HG03103 (cell line): ENCODE data around the gene MORN1.

Experiments
- ATAC-seq: cut with Tn5 transposase; IDR thresholded peaks from one replicate; pipeline ENCODE4 v1.9.1; 2021; ENCODE audit warnings: low read depth; ENCODE audit not compliant: unreplicated experiment

The MORN1 gene

DNA sequence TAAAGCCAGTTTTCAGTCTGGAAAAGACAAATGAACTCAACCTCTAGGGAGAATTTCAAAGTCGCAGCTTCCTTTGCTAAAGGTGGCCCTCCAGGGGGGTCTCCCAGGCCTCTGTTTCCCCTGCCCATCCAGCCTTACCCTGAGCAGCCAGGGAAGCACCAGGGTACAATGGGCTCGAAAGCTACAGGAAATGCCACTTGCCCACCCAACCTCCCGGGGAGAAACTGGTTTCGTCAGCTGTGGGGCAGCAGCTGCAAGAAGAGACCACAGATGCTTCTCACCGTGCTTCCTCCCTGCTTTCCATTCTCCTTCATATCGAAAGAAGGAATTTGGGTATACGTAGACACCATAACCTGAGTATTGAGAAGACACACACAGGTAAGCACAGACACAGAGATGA lies 1.7 kb downstream of the MORN1 start:
- ATAC-seq = no peak

DNA sequence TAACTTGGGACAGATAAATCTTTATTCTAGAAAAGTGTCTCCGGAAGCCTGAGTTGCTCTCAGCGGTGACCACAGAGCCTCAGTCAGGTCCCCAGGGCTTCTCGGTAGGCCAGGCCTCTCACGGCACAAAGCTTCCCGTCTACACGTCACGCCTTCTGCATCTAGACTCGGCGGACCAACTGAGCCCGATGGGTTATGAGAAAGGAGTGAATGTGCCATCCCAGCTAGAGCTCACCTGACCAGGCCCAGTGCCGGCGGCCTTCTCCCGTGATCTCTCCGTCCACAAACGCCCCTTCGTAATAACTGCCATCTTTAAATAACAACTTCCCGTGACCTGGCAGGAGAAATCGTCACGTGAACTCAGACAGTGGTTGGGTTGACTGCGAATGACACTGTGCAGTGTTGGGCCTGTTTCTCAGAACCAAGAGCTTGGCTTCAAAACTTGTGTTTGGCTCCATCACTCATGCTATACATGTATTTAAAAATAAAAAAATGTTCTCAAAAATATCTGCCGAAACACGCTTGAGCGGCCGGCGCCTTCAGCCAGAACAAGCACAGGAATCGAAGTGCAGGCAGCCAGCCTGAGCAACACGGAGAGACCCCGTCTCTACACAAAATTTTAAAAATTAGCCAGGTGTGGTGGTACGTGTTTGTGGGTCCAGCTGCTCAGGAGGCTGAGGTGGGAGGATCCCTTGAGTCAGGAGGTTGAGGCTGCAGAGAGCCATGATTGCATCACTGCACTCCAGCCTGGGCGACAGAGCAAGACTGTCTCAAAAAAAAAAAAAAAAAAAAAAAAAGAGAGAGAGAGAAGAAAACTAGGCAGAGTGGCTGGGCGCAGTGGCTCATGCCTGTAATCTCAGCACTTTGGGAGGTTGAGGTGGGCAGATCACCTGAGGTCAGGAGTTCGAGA lies 3.1 kb downstream of the MORN1 start:
- no peak for ATAC-seq

DNA sequence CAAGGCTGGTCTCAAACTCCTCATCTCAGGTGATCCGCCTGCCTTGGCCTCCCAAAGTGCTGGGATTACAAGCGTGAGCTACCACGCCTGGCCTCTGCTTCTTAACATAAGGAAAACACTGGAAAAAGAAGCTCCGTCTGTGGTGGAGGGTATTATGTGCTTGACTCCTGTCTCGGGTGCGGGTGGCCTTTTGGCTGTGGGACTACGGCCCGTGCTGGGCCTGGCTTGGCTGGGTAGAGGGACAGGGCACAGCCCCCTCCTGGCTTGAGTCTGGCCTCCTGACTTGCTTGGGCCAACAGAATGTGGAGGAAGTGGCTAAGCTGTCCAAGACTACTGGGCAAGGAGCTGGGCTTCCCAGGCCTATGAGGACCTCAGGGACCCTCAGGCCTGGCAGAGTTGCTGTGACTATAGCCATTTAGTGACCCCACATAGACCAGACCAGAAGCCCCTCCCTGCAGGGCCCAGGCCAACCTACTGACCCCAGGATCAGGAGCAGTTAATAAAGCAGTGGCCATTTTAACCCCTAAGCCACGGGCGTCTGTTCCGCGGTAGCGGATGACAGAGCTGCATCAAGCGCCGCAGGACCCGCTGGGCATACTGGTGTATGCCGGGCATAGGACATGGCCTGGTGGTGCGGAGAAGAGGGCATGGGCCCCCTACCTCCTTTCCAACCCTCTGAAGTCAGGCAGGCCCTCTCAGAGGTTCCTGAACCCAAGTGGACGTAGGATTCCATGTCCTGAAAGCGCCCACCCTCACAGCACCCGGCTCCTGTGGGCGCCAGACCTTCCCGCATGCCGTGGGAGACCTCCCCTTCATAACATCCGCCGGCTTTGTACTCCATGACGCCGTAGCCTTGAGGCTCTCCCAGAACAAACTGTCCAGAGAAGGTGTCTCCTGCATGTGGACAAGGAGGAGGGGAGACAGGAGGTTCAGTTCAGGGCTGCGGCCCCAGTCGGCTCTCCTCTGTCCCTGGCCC lies 4.4 kb downstream of the MORN1 start:
- no peak for ATAC-seq

GRCh38 chr1:2385606-2386280 lies 5.6 kb downstream of the MORN1 start:
- no peak for ATAC-seq

- no peak for ATAC-seq
These were observed 6.3 kb downstream of the MORN1 start for GRCh38 chr1:2384941-2385481.

DNA sequence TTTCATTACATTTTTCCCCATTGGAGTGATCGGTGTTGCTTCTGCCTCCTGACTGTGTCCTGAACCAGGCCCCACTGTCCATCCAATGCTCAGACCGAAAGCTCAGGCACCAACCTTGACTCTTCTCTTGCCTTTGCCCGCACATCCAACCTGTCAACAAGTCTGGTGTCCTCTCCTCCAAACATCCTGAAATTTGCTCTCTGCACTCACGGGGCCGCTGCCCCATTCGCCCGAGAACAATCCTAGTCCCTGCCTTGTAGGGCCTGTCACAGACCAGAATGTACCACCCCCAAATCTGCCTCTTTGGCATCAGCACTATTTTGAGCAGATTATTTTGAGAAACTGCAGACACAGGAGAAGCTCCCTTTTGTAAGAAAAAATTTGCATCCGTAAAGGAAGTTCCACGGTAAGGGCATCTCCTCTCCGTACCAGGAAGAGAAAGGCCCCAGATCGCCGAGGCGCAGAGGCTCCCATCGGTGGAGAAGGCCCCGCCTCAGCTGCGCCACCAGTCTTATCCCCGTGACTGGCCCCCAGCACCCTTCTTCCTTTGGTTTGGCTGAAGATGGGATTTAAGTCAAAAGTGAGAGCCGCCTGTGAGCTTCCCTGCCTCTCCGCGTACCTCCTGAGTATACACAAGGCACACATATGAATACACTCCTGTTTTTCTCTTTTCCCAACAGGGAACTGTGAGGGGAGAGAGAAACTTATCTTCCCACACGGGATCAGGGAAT lies 7.1 kb downstream of the MORN1 start:
- ATAC-seq = no peak

GRCh38 chr1:2383576-2383975 lies 7.8 kb downstream of the MORN1 start:
- ATAC-seq = no peak

- no peak for ATAC-seq
These were observed 8.6 kb downstream of the MORN1 start for GRCh38 chr1:2382621-2383361.

DNA sequence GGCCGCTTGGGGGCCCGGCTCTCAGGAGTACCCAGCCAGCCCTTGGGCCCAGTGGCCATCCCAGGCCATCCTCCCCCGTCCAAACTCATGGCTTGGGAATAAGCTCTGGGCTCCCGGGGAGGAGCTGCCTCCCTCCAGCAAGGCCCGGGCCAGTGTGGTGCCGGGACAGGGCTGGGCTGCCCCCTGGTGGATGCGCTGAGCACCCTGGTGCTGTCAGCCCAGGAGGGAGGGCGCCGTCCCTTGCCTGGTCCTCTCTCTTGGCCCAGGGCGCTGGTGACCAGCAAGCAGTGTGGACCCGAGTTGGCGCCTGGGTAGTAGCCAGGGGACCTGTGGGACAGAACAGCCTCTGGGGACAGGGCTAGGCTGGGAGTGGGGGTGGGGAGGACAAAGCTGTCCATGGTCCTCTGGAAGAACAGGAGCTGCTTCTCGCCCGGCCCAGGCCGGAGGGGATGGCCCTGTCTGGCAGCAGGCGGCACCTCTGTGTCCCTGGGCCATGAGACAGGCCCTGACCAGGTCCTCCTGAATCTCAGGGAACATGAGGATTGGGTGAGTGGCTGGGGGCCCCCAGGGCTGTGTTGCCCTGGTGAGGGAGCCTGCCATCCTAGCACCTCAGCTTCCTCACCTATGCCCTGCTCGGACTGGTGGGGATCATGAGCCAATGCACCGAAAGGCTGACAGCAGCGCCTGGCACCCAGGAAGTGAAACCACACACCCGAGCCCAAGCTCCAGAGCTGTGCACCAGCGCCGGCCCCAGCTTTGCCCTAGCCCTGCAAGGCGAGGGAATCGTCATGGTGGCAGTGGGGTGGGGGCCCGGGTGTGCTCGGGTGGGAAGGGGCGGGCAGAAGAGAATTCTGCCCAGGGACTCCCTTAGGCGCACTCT lies 9.4 kb downstream of the MORN1 start:
- ATAC-seq = peak; percentile 56

GRCh38 chr1:2380816-2381591 lies 10.3 kb downstream of the MORN1 start:
- no peak for ATAC-seq

- ATAC-seq = no peak
These were observed 11.5 kb downstream of the MORN1 start for GRCh38 chr1:2379733-2380404.

DNA sequence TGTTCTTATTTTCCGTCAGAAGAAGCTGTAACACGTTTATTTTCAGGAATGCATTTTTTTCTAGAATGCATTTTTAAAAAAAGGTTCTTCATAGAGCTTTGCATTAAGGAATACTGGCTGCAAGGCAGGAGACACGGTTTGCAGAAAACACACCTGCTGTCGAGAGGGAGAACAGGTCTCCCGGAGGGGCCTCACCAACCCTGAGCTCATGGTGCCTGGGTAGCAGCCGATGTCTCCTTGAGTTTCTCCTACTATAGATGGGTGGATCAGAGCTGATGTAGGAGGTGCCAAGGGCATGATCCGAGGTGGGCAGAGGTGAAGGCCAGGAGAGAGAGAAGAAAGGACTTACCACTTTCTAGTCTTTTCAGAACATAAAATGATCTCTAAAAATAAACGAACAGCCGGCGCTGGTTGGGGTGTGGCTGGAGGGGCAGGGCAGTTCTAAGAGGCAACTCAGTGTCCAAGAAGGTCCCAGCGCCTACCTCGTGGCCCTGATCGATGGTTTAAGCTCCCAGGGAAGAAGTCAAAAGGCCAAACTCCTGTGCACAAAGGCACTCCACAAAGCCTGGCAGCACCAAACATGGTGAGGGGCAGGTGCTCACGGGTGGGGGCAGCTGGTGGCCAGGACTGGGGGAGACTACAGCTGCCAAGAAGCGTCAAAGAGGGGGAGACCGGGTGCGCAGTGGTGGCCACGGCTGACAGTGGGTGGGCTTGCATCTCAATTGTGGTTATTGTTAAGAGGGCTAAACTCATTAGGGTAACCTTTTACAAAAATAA lies 12.2 kb downstream of the MORN1 start:
- ATAC-seq = no peak

GRCh38 chr1:2378441-2378851 lies 12.9 kb downstream of the MORN1 start:
- ATAC-seq = no peak

GRCh38 chr1:2377751-2378440 lies 13.5 kb downstream of the MORN1 start:
- ATAC-seq = no peak

GRCh38 chr1:2376931-2377672 lies 14.3 kb downstream of the MORN1 start:
- no peak for ATAC-seq
